GM19438 (cell line): ENCODE data around the gene MED25.
A peak's percentile ranks its signal among the peaks of the same experiment; 100 is the strongest.

Experiments used
- ATAC-seq: cut with Tn5 transposase; IDR thresholded peaks from one replicate; pipeline ENCODE4 v1.9.1; 2021; ENCODE audit warnings: low read depth; ENCODE audit not compliant: unreplicated experiment

The MED25 gene

GRCh38 chr19:49817964-49818648, at the start of gene MED25:
MED25 (plus strand) TSS chr19:49818289; CDS start chr19:49818342, 53 bp downstream.
- peak; percentile 54 for ATAC-seq

- no peak for ATAC-seq
Observed at GRCh38 chr19:49770529-49770928, 47.6 kb upstream of the MED25 start.

- no peak for ATAC-seq
Observed at GRCh38 chr19:49771674-49772139, 46.4 kb upstream of the MED25 start.

- ATAC-seq, result no peak
Observed at GRCh38 chr19:49772850-49773432, 45.1 kb upstream of the MED25 start.

- ATAC-seq, result no peak
Observed at GRCh38 chr19:49773663-49774350, 44.3 kb upstream of the MED25 start.

GRCh38 chr19:49774969-49775368, 43.1 kb upstream of the MED25 start:
- no peak for ATAC-seq

GRCh38 chr19:49775742-49776370, 42.2 kb upstream of the MED25 start:
- ATAC-seq, result no peak

- ATAC-seq, result no peak
Observed at GRCh38 chr19:49776371-49776764, 41.7 kb upstream of the MED25 start.

- ATAC-seq, result no peak
Observed at GRCh38 chr19:49779731-49780555, 38.1 kb upstream of the MED25 start.

GRCh38 chr19:49780861-49781260, 37.2 kb upstream of the MED25 start:
- no peak for ATAC-seq

GRCh38 chr19:49781394-49781793, 36.7 kb upstream of the MED25 start:
- ATAC-seq, result no peak

GRCh38 chr19:49782515-49782914, 35.6 kb upstream of the MED25 start:
- no peak for ATAC-seq

GRCh38 chr19:49786376-49786820, 31.7 kb upstream of the MED25 start:
- no peak for ATAC-seq

- ATAC-seq, result no peak
Observed at GRCh38 chr19:49787746-49788145, 30.3 kb upstream of the MED25 start.

- ATAC-seq, result no peak
Observed at GRCh38 chr19:49788857-49789256, 29.2 kb upstream of the MED25 start.

- no peak for ATAC-seq
Observed at GRCh38 chr19:49790866-49791265, 27.2 kb upstream of the MED25 start.

GRCh38 chr19:49791776-49792445, 26.2 kb upstream of the MED25 start:
- no peak for ATAC-seq

GRCh38 chr19:49792829-49793560, 25.1 kb upstream of the MED25 start:
- no peak for ATAC-seq

- ATAC-seq, result no peak
Observed at GRCh38 chr19:49793561-49793840, 24.6 kb upstream of the MED25 start.
